GM18502 (cell line): ENCODE measurements around the gene RNF123.

Experiments
- ATAC-seq: cut with Tn5 transposase; IDR thresholded peaks from one replicate; pipeline ENCODE4 v1.9.1; 2021; ENCODE audit warnings: mild to moderate bottlenecking; ENCODE audit not compliant: unreplicated experiment, poor library complexity

The RNF123 gene

GRCh38 chr3:49689046-49689907 is at the start of gene RNF123, which contains the start of gene MST1:
Gene RNF123, plus strand, starts transcription at chr3:49689557. Its CDS starts 1,609 bp downstream, at chr3:49691166.
Gene MST1, minus strand, starts transcription at chr3:49689474. Its CDS starts 783 bp downstream, at chr3:49688691.
- peak; percentile 73 for ATAC-seq

- ATAC-seq = no peak
These were observed 48.1 kb upstream of the RNF123 start for GRCh38 chr3:49641292-49641691.

- no peak for ATAC-seq
These were observed 47.2 kb upstream of the RNF123 start for GRCh38 chr3:49641921-49642707.

- no peak for ATAC-seq
These were observed 46.6 kb upstream of the RNF123 start for GRCh38 chr3:49642708-49643145.

GRCh38 chr3:49644684-49645083 is 44.7 kb upstream of the RNF123 start:
- ATAC-seq = no peak

- ATAC-seq = no peak
These were observed 43.1 kb upstream of the RNF123 start for GRCh38 chr3:49646236-49646635.

- ATAC-seq = no peak
These were observed 41.6 kb upstream of the RNF123 start for GRCh38 chr3:49647741-49648140.

- ATAC-seq = no peak
These were observed 40.9 kb upstream of the RNF123 start for GRCh38 chr3:49648354-49649019.

GRCh38 chr3:49649576-49649975 is 39.8 kb upstream of the RNF123 start:
- ATAC-seq = no peak

GRCh38 chr3:49650177-49650576 is 39.2 kb upstream of the RNF123 start:
- no peak for ATAC-seq

- ATAC-seq = no peak
These were observed 38.7 kb upstream of the RNF123 start for GRCh38 chr3:49650637-49651036.

- ATAC-seq = no peak
These were observed 37.0 kb upstream of the RNF123 start for GRCh38 chr3:49652218-49652902.

- ATAC-seq = no peak
These were observed 36.4 kb upstream of the RNF123 start for GRCh38 chr3:49652903-49653415.

GRCh38 chr3:49653621-49654020 is 35.7 kb upstream of the RNF123 start:
- no peak for ATAC-seq

GRCh38 chr3:49654176-49654825 is 35.1 kb upstream of the RNF123 start:
- no peak for ATAC-seq

- ATAC-seq = no peak
These were observed 34.3 kb upstream of the RNF123 start for GRCh38 chr3:49654955-49655556.

GRCh38 chr3:49655731-49656285 is 33.5 kb upstream of the RNF123 start:
- ATAC-seq = no peak

- no peak for ATAC-seq
These were observed 32.7 kb upstream of the RNF123 start for GRCh38 chr3:49656541-49657112.
